ENCODE results near the gene UNC119B.

UNC119B gene

DNA sequence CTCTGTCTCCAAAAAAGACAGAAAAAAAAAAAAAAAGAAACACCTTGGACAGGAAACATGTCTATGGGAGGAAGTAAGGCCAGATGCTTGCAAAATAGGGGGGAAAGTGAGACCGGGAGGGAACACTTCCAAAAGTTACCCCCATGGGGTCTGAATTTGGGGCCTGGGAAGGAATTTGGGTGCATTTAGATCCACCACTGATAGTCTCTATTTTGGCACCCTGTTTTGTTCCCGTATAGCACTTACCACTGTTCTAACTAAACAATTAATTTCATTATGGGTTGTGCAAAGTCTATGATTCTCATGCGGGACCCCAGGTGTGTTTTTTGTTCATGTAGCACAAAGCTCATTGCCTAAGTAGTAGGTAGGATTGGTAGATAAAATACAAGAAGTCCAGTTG, 24.7 kb upstream of the UNC119B start:
- H3K27me3 Mint-ChIP-seq: no peaks in the 10 kb centered on the region
- H3K4me3 Mint-ChIP-seq: peak overlapping the region; percentile 88
- H3K27ac Mint-ChIP-seq: peak overlapping the region; percentile 30
- peaks cover 27% of the 10 kb centered on the region for H3K4me1 Mint-ChIP-seq
- no peaks in the 10 kb centered on the region for H3K36me3 Mint-ChIP-seq
- no peaks in the 10 kb centered on the region for H3K9me3 Mint-ChIP-seq

DNA sequence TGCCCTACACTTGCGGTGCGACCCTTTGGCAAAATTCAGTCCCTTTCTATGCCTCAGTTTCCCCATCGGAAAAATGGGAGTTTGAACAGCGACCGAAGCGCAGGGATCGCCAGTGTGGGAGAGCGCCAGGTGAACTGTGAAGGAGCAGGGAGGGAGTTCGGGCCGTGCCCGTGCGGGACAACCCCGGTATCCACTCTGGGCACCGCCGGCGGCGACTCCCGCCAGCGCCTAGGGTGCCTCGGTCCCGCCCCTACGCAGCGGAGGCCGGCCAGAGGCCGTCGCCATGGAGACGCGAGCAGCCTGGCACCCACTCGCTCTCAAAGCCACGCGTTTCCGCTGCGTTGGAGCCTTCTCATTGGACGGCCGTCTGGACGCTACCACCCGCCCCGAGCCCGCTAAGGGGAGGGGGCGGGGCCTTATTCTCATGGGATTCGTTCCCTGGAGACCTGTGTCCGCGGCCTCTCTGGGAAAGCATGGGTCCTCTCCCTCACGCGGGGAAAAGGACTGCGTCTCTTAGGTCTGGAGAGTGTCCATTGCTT, 24.0 kb upstream of the UNC119B start:
- H3K36me3 Mint-ChIP-seq: no peaks in the 10 kb centered on the region
- peak overlapping the region; percentile 95 for H3K27ac Mint-ChIP-seq
- H3K4me3 Mint-ChIP-seq: peak overlapping the region; percentile 88
- H3K4me1 Mint-ChIP-seq: peaks cover 33% of the 10 kb centered on the region
- H3K27me3 Mint-ChIP-seq: no peaks in the 10 kb centered on the region
- H3K9me3 Mint-ChIP-seq: no peaks in the 10 kb centered on the region

DNA sequence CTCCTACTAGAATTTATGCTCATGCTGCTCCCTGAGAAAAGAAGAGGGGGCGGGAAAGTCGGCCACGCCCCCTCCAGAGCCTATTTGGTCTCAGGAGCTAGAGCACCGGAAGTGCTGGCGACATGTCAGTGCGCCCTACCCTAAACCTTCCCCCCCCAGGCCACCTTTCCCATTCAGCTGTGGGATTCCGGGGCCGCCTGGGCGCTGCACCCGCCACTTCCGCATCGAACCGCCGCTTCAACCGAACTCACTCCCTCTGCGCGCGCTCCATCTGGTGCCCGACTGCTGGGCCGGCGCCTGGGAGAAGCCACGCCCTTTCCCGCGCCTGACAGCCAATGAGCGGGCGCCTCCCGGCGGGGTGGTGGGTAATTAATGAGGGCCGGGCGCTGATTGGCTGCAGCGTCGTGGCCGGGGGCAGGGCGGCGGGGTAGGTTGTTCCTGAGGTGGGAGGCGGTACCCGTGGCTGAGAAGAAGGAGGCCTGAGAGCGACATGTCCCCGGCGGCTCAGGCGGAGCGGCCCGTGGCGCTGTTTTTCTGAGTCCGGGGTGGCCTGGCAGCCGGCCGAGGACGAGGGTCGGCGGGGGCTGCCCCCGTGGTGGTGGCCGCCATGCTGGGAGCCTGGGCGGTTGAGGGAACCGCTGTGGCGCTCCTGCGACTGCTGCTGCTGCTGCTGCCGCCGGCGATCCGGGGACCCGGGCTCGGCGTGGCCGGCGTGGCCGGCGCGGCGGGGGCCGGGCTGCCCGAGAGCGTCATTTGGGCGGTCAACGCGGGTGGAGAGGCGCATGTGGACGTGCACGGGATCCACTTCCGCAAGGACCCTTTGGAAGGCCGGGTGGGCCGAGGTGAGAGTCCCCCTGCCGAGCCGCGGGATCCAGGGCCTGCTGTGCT, 23.3 kb upstream of the UNC119B start, which contains the start of gene MLEC:
TSS of gene MLEC (plus strand) at position 460 of the 888 bp plus-strand sequence. CDS start at position 608, 148 bp downstream.
- Mint-ChIP-seq H3K4me3 (peak within 1 kb of the TSS; percentile 92), H3K9me3 (no peaks in the 10 kb centered on the region), H3K27me3 (no peaks in the 10 kb centered on the region), H3K27ac (peak within 1 kb of the TSS; percentile 95), H3K4me1 (peaks cover 40% of the 10 kb centered on the region), H3K36me3 (no peaks in the 10 kb centered on the region)

DNA sequence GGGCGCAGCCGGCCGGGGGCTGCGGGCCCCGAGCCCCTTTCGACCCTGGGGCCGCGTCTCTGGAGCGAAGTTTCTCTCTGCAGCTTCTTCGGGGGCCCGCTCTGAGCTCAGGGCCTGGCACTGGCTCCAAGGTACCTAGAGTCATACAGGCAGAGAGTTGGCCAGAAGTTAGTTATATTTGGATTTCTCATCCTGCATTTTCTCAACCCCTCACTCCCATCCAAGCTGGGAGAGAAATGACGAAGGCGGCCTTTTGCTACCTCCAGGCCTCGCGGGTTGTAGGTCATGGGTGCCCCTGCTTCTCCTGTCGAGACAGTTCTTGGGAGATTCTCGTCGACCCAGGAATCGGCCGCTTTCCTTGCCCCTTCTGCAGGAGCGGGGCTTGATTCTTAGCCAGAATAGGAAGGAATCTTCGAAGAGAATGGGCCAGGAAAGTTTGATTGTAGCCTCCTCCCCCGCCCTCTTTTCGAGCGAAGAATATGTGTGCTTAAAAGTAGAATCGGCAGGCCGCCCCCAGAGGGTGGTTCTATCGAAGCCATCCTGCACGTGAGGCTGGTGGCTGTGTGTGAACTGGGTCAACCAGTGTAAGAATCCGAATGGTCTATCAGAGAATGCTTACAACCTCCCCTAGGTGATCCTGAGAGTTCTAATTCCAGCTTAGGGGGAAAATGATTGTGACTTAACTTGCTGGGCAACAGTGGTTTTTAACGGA, 22.5 kb upstream of the UNC119B start:
- H3K4me1 Mint-ChIP-seq: peaks cover 48% of the 10 kb centered on the region
- peaks cover 2% of the 10 kb centered on the region for H3K36me3 Mint-ChIP-seq
- H3K27me3 Mint-ChIP-seq: no peaks in the 10 kb centered on the region
- H3K9me3 Mint-ChIP-seq: no peaks in the 10 kb centered on the region
- H3K27ac Mint-ChIP-seq: peak overlapping the region; percentile 68
- H3K4me3 Mint-ChIP-seq: peak overlapping the region; percentile 92

DNA sequence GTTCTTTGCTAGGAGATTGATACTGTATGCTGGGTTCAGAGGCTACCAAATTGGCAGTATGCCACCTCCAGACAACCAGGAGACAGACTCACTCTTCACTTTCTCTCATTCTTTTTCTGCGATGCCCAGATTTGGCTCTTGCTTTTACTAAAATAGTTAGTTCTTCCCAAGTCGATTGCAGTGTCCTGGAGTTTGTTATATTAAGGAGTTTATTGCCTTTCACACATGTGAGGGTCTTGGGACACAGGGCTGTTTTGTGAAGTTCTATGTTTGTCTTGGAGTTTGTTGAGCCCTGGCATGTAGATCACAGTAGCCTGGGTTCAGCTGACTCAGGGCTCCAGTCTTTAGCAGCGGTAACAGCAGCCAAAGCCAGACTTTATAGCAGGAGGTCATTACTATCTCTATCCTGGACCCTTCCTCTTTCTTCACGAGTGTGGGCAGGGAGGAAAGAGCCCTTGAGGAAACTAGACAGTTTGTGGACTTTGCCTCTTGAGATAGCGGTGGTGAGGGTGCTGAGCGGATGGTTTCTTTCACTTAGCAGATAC, 21.7 kb upstream of the UNC119B start:
- peaks cover 57% of the 10 kb centered on the region for H3K4me1 Mint-ChIP-seq
- no peaks in the 10 kb centered on the region for H3K9me3 Mint-ChIP-seq
- H3K27me3 Mint-ChIP-seq: no peaks in the 10 kb centered on the region
- peaks cover 3% of the 10 kb centered on the region for H3K36me3 Mint-ChIP-seq
- H3K4me3 Mint-ChIP-seq: peak overlapping the region; percentile 92
- no peak overlapping the region for H3K27ac Mint-ChIP-seq

DNA sequence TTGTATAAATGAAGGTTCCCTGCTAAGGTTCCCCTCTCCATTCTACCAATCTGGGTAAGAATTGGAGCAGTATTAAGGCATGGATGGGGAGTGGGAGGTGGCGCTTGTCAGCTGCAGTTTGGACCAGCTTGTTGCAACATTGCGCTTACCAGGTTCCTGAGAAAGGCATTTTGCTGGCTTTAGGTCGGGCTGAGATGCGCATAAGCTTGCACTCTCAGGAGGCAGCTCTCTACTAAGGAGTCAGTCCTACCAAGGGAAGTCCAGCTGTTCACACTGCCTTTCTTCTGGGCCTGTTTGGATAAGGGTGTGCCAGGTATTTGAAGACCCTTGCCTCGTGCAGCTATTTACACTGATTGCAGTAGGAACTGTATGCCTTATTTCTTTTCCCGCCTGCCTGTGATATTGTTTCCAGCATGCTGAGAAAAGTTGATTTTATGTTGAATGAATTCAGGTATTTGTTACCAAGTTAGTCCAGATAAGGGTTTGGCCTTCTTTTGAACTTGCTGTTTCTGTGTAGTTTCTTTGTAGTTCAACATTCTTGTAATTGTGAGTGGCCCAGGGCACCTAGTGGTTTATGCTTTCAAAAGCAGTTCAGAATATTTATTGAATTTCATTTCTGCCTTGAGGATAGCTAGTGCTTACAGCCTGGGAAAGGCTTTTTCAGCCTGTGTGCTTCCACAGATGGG, 20.7 kb upstream of the UNC119B start:
- Mint-ChIP-seq H3K36me3 (peaks cover 7% of the 10 kb centered on the region), H3K27ac (no peak overlapping the region), H3K9me3 (no peaks in the 10 kb centered on the region), H3K4me3 (peak overlapping the region; percentile 92), H3K27me3 (no peaks in the 10 kb centered on the region), H3K4me1 (peaks cover 64% of the 10 kb centered on the region)

DNA sequence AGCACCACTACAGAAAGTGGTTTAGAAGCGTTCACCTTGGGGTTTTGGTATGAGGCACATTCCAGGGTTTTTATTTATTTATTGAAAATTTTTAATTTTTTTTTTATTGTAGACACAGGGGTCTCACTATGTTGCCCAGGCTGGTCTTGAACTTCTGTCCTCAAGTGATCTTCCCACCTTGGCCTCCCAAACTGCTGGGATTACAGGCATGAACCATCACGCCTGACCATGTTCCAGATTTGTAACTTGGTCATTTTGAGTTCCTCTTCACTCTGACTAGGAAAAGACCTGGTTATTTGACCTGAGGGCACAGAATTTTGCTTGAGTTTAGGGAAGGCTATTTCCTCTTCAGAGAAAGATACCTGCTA, 20.2 kb upstream of the UNC119B start:
- Mint-ChIP-seq H3K4me1 (peaks cover 64% of the 10 kb centered on the region), H3K27ac (no peak overlapping the region), H3K4me3 (no peak overlapping the region)

DNA sequence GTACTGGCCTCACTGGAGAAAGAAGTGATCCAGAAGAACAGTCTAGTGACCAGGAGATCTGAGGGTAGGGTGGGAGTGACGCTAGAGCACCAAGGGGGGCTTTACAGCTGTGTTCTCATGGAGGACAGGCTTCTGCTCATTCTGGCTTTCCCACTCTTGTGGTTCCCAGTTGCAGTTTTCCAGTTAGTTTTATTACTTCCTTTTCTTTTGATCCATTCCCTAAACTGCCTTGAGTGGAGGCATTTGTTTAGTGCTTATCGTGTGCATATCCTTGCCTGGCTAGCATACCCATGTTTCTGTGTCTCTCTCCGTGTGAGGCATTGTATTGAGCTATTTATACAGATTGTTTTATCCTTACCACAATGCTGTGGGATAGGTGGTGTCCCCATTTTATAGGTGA, 19.3 kb upstream of the UNC119B start:
- Mint-ChIP-seq H3K27ac (no peak overlapping the region), H3K27me3 (no peaks in the 10 kb centered on the region)

More for the DNA sequence above, 20.2 kb upstream of the UNC119B start:
- no peaks in the 10 kb centered on the region for H3K9me3 Mint-ChIP-seq
- no peaks in the 10 kb centered on the region for H3K27me3 Mint-ChIP-seq
- peaks cover 9% of the 10 kb centered on the region for H3K36me3 Mint-ChIP-seq

DNA sequence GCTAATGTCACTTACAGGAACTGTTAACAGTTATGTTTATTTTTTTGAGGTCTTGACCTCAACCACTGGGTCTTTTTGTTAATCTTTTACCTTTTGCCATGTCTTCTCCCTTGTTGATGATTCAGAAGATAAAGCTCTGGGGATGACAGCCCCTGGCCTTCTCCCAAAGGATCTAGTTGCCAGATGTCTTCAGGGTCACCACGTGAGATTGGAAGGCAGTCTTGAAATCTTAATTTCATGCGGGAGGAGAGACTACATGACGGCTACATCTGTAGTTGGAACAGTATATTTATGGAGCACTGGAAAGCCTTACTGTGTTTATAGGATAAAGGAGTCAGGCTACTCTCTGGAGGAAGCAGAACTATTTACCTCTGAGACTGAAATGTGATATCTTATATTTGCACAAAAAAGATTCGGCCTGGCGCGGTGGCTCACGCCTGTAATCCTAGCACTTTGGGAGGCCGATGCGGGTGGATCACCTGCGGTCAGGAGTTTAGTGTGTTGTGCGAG, 17.7 kb upstream of the UNC119B start:
- Mint-ChIP-seq H3K4me3 (no peak overlapping the region), H3K27me3 (no peaks in the 10 kb centered on the region), H3K36me3 (peaks cover 16% of the 10 kb centered on the region), H3K27ac (peak overlapping the region; percentile 20), H3K9me3 (no peaks in the 10 kb centered on the region), H3K4me1 (peaks cover 64% of the 10 kb centered on the region)

More for the DNA sequence above, 19.3 kb upstream of the UNC119B start:
- Mint-ChIP-seq H3K36me3 (peaks cover 10% of the 10 kb centered on the region), H3K4me1 (peaks cover 64% of the 10 kb centered on the region), H3K4me3 (no peak overlapping the region), H3K9me3 (no peaks in the 10 kb centered on the region)

DNA sequence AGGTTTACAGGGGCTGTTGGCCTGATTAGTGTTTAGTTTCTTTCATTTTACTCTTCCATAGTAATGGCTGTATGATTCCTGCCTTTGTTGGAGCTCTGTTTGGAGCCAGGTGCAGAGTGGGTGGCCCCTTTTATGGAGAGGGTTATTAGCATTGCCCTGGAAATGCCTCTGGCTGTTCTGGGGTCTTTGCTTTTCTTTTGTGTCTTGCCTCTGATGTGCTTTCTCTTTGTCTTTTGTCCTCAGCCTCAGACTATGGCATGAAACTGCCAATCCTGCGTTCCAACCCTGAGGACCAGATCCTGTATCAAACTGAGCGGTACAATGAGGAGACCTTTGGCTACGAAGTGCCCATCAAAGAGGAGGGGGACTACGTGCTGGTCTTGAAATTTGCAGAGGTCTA, 16.4 kb upstream of the UNC119B start:
- Mint-ChIP-seq H3K27ac (no peak overlapping the region), H3K4me3 (no peak overlapping the region), H3K9me3 (no peaks in the 10 kb centered on the region)

DNA sequence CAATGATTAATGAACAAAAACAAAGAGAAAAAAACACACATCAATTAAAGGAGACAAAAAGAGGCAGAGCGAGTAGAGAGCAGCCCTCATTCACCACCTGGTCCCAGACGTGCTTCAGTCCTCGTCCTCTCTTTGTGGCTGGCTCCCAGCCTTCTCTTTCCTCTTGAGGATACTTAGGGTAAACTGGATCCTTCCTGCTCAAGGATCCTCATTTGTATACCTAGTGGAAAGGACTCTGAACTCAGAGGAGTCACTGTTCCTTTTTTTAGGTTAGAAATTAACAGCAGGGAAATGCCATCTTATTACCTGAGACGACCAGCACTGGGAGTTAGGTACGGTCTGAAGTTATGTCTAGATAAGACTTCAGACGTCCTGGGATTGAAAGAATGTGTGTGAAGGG, 13.6 kb upstream of the UNC119B start:
- H3K4me1 Mint-ChIP-seq: peaks cover 27% of the 10 kb centered on the region
- H3K27ac Mint-ChIP-seq: no peak overlapping the region
- no peaks in the 10 kb centered on the region for H3K27me3 Mint-ChIP-seq
- peaks cover 19% of the 10 kb centered on the region for H3K36me3 Mint-ChIP-seq
- no peak overlapping the region for H3K4me3 Mint-ChIP-seq
- no peaks in the 10 kb centered on the region for H3K9me3 Mint-ChIP-seq

More for the DNA sequence above, 16.4 kb upstream of the UNC119B start:
- peaks cover 16% of the 10 kb centered on the region for H3K36me3 Mint-ChIP-seq
- H3K4me1 Mint-ChIP-seq: peaks cover 53% of the 10 kb centered on the region
- H3K27me3 Mint-ChIP-seq: no peaks in the 10 kb centered on the region

DNA sequence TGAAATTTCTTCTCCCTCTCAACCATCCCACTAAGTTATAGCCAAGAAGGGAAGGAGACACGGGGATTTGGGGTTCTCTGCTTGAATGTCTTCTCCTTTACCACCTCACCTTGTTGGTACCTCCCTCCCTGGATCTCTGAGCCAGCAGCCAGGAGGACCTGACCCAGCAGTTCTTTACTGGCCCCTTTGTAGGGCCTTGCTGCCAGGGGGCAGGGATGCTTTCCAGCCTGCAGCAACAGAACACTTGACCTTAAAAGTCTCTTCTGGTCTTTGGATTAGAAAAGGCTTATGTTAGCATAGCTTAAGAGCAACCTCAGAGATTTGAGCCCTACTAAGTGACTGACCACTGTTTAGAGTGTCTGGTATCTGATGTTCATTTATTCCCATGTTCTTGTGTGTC, 12.9 kb upstream of the UNC119B start:
- H3K27ac Mint-ChIP-seq: no peak overlapping the region
- no peaks in the 10 kb centered on the region for H3K9me3 Mint-ChIP-seq
- H3K27me3 Mint-ChIP-seq: no peaks in the 10 kb centered on the region
- peaks cover 19% of the 10 kb centered on the region for H3K36me3 Mint-ChIP-seq
- H3K4me1 Mint-ChIP-seq: peaks cover 20% of the 10 kb centered on the region
- no peak overlapping the region for H3K4me3 Mint-ChIP-seq

DNA sequence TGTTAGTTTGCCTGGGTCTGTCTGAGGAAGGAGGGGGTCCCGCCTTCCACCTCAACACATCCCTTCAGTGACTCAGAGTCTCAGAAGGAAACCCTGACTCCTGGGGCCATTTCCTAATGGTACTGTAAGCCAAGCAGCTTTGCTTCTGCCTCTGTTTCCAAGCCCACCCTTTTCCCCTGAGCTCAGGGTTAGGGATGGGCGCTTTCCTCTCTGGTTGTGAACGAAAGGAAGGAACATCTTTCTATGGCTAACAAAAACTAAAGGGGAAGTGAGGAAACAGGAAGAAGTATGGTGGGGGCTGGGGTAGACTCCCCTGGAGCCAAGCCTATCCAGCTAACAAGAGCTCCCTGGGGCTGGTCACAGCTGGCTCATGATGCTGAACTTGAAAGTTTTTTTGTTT, 11.6 kb upstream of the UNC119B start:
- H3K4me3 Mint-ChIP-seq: no peak overlapping the region
- peaks cover 6% of the 10 kb centered on the region for H3K4me1 Mint-ChIP-seq
- no peak overlapping the region for H3K27ac Mint-ChIP-seq
- no peaks in the 10 kb centered on the region for H3K27me3 Mint-ChIP-seq
- no peaks in the 10 kb centered on the region for H3K9me3 Mint-ChIP-seq
- peaks cover 16% of the 10 kb centered on the region for H3K36me3 Mint-ChIP-seq

DNA sequence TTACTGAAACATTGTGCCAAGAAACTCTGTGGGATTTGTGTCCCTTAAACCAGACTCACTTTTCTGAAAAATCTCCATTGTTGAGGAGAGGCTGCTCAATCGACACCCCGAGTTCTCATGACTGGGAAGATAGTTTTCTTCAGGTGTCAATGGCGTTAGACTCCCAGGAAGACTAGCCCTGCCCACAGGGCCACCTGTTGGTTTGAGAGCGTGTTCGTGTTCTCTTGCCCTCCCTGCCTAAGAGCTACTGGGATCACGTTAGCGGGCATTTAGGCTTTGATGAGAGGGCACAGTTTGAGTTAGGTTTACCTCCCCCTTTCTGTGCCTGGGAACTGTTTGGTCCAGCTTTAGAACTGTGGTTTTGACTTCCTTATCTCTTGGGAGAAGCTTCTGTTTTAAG, 10.7 kb upstream of the UNC119B start:
- Mint-ChIP-seq H3K4me1 (no peaks in the 10 kb centered on the region), H3K27me3 (no peaks in the 10 kb centered on the region), H3K9me3 (no peaks in the 10 kb centered on the region), H3K4me3 (no peak overlapping the region), H3K27ac (no peak overlapping the region), H3K36me3 (peaks cover 12% of the 10 kb centered on the region)

DNA sequence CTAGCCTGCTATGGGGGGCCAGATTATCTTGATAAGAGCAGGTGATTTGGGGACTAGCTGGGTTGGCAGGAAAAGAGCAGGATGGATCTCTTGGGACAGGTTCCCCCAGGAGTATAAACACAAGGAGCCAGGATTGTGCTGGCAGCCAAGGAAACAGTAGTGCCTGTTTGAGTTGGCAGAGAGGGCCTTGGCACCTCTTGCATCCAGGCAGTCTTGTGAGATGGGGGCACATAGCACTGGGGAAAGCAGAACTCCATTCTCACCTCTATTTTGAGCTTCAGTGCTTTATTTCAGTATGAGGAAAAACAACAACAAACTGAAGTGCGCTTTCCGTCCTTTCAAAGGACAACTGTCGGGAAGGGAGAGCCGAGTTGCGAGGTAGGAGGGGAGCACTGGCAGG, 9.4 kb upstream of the UNC119B start:
- no peaks in the 10 kb centered on the region for H3K27me3 Mint-ChIP-seq
- H3K9me3 Mint-ChIP-seq: no peaks in the 10 kb centered on the region
- H3K27ac Mint-ChIP-seq: no peak overlapping the region
- H3K4me1 Mint-ChIP-seq: no peaks in the 10 kb centered on the region
- no peak overlapping the region for H3K4me3 Mint-ChIP-seq
- peaks cover 9% of the 10 kb centered on the region for H3K36me3 Mint-ChIP-seq
